Stimulated activated CD8-positive, alpha-beta memory T cell treated with anti-CD3 and anti-CD28 coated beads, Interleukin-4, amount 100 ng/mL, for 4 hours (primary cell): ENCODE results near the gene ZYX.
"Not testable (repeated sequence)": the region's sequence is repeated elsewhere in the genome, so short reads cannot be mapped to it uniquely, and the experiment has no call there.

Experiments used
- DNase-seq, 2 donors: peaks; one replicate each; pipeline ENCODE4 v3.0.0-alpha.2; 2020; ENCODE audit warnings: low read depth in 2 of 2, low spot score in 1 of 2

Gene ZYX

DNA sequence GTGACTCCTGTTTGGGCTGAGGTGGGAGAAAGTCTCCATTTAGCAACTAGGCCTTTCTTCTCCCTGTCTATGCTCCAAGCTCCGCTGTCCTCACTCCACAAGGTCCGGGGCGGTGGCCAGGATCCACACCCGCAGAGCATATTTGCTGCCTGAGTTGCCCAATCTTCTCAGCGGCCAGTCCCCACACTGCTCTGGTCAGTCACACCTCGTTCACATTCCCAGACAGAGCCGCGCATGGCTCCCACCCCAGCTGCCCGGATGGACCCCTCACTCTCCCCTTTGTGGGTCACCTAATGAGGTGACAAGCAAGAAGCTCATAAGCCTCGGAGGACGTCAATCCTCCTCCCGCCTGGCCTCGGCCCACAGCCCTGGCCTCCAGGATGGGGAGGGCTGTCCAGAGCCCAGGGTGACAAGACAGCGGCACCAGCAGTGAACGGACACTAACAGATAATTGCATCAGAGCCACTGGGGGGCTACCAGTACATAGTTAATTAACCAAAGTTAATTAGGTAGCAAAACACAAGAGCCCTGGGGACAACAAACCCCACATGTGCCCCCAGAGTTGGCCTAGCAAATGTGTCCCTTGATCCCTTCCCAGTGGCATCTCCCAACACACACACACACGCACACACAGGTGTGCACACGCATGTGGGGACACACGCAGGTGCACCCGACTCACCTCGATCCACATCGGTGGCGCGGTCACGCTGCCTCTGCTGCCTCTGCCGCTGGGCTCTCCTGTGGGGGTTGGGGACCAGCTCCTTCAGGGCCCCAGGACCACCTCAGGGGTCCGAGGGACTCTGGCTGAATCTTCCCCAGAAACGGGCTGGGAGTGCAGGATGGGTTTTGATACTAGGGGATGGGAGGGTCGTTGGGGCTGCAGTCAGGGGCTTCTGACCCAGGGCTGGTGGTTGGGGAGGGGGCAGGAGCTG is 15.7 kb downstream of the ZYX start:
- DNase-seq = no peak

DNA sequence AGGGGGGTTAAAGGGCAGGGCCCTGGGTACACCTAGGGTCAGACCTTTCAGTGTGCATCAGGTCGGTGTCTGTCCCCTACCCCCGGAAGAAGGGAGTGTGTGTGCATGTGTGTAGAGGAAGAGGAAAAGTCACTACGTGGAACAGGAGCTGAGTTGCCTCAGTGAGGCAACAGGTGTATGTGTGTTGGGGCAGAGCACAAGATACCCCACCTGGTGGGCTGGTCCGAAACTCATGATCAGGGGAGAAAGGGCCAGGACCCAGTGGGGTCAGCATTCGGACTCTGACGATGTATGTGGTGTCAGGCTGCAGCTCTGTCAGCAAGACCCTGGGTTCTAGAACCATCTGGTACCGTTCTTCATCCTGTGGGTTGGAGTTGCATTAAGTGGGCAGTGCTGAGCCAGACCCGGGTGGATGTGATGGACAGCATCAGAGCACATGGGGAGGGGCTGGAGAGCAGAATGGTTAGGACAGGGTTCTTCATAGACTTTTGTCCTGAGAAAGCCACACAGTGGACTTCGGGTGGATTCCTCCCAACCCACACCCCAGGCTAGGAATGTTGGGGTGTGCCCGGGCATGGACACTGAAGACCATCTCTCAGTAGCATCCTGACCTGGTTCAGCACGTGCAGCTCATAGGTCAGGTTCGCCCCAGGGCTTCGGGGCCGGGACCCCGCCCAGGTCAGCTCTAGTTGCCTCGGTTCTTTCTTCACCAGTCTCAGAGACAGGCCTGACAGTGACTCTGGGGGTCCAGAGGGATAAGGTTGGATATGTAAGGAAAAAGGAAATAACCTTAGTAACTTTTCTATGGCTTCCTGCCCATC is 16.8 kb downstream of the ZYX start:
- DNase-seq = no peak

DNA sequence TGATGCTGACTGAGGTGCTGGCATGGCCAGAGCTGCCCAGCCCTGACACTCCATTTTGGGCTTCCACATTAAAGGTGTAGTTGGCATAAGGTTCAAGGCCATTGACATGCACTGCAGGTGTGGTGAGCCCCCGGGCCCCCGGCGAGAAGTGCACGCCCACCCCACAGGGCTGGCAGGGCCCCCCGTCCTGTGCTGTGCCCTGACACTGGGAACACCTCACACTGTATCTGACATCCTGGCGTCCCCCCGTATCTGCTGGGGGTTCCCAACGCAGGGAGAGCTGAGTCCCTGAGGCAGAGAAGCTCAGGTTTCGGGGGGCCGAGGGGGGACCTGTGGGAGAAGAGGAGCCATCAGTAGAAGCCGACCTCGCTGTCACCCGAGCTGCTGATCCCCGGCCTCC is 17.5 kb downstream of the ZYX start:
- DNase-seq = no peak

DNA sequence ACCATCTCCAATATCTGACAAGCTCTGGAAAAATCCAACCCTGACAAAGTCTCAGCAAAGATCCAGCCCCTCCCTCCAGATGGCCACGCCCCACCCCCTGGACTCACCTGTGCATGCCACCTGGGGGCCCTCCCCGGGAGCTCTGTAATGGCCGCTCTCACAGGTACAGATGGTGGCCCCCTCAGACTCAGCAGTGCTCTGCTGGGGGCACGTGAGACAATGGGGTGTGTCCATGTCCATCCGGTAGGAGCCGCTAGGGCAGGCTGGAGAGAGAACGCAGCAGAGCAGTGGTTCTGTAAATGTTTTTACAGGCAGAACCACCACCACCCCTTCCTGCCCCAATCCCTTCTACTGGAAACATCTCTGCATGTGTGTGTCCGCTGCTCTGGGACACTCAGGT is 18.0 kb downstream of the ZYX start:
- no peak for DNase-seq

DNA sequence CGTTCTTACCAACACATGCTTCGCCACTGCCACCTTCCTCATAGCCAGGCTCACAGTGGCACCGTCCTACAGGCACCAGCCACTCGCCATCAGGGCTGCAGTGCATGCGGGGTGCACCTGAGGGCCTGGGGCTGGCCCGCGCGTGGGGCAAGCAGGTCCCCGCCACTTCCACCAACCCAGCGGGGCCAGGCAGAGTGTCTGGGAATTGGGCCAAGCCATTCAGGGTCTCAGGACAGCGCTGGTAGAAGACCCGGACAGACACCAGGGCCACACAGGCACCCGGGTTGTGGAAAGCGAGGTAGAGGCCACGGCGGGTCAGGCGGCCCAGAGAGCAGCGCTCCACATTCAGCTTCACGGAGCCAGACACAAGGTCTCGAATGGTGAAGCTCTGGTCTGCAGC is 18.5 kb downstream of the ZYX start:
- no peak for DNase-seq

DNA sequence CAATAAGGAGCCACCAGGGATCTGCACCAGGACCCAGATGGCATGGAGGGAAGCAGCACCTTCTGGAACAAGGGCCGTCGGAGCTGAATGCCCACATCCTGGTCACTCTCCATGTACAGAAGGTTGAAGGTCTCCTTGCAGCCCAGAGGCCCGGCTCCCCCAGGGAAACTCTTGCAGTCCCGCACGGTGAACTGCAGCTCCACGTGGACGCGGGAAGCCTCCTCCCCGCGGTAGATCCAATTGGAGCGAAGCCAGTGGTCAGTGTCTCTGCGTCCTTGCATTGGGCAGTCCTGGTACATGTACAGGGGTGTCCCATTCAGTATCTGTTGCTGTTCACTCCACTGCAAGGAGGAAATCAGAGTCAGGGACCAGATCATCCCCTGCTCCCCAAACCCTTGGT is 20.1 kb downstream of the ZYX start:
- DNase-seq = no peak

DNA sequence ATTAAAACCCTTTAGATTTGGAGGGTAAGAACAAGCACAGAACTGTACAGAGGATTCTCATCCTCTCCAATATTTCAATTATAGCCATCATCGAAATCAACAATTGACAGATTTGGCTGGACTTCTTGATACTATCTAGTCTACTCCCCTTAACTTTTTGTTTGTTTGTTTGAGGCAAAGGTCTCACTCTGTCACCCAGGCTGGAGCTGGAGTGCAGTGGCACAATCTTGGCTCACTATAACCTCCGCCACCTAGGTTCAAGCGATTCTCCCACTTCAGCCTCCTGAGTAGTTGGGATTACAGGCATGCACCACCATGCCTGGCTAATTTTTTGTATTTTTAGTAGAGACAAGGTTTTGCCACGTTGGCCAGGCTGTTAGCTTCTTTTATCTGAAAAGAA is 21.1 kb downstream of the ZYX start:
- not testable (repeated sequence) for DNase-seq

DNA sequence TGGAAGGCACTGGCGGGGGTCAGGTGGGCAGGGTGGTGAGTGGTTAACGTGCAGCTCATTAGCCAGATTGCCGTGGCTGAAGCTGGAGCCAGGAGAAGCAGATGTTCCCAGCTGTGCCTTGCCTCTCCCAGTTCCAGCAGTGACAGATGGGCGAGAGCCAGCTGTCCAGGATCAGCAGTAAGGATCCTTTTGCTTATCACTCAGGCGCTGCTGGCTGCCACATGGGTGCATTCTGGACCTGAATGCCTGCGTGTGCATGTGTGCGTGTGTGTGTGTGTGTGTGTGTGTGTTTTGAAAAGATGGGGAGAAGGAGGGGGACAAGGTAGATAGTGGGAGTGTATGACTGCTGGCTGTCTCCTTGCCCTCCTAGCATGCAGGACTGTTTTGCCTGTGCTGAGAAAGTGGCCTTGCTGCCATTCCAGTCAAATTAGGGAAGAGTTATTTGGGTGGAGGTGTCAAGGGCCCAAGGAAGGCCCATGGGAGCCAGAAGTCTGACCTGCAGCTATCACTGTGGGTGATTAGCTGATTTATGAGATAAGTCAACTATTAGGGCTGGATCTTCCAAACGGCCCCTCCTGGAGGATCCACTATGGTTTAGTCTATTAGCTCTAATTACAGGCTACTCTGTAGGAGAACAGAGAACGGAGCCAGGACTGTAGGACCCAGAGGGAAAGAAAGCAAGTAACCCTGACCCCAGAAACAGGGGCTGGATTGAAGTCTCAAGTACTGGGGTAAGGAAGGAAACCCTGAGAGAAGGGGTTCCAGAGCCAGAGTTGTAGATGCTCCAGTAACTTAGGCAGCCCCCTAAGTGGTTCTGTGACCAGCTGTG is 24.2 kb downstream of the ZYX start:
- no peak for DNase-seq

DNA sequence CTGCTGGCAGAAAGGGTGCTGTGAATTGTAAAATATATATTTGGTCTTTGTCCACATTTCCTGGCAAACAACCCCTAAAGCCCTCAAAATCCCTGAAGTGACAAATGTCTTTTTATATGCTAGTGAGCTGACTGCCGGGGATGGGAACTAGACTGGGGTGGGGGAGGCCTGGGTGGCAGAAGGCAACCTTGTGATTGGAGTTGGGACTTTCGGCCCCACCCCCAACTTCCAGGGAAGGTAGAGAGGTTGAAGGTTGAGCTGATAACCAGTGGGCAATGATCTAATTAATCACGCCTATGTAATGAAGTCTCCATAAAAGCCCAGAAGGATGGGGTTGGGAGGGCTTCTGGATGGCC is 24.8 kb downstream of the ZYX start:
- DNase-seq = no peak

DNA sequence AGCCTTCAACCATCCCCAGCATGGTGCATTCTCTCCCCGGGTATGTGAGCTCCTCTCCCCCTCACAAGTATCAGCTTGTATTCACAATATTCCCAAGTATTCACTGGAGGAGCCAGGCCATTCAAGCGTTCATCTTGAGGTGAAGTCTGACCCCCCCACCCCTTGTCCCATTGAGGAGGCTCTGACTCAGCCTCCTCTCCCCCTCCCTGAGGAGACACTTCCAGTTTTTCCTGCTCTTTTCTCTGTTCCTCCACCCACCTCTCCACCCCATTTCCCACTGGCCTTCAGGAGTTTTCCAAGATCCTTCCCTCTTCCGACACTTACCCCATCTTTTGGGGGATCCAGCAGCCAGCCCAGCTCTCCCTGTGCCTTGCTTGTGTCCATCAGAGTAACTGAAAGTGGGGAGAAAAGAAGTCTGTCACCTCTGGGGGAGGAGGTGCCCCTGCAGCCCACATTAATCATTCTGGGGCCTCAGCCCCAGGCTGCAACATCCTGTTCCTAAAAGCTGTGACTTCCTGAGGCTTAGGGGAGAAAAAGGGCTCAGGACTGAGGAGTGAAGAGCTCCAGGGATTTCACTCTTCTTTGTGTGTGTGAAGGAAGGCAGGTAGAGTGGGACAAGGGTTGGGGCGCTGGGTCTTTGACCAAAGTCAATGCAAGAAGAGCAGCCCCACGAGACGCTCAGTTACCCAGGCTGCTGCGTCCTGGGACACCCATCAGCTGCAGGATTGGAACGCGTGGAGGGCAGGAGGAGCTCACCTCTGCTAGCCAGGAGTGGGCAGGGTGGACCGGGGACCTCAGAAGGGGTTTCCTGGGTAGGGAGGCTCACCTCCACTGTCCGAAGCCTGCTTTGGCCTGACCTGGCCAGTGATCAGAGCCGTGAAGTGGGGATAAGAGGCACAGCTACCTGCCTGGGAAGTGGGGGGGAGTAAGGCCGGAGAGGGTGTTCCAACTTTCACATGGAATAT is 26.4 kb downstream of the ZYX start:
- DNase-seq = no peak

DNA sequence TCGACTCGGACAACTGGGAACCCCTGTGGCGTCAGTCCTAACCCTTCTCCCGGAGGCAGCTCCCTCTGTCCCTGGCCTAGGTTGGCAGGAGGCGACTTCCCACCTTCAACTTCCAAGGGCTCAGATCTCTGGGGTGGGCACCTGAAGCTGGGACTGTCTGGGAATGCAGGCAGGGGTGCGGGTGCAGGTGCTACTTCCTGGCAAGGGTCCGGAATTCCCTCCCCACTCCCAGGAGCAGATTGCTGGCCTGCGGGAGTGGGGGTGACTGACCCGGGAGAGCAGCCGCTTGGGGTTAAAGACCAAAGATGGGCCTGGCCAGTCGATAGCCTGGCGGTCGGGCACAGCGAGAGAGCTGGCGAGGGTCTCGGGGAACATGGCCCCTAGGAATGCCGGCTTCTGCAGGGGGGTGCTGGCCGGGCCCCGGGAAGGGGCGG is 27.1 kb downstream of the ZYX start:
- no peak for DNase-seq

DNA sequence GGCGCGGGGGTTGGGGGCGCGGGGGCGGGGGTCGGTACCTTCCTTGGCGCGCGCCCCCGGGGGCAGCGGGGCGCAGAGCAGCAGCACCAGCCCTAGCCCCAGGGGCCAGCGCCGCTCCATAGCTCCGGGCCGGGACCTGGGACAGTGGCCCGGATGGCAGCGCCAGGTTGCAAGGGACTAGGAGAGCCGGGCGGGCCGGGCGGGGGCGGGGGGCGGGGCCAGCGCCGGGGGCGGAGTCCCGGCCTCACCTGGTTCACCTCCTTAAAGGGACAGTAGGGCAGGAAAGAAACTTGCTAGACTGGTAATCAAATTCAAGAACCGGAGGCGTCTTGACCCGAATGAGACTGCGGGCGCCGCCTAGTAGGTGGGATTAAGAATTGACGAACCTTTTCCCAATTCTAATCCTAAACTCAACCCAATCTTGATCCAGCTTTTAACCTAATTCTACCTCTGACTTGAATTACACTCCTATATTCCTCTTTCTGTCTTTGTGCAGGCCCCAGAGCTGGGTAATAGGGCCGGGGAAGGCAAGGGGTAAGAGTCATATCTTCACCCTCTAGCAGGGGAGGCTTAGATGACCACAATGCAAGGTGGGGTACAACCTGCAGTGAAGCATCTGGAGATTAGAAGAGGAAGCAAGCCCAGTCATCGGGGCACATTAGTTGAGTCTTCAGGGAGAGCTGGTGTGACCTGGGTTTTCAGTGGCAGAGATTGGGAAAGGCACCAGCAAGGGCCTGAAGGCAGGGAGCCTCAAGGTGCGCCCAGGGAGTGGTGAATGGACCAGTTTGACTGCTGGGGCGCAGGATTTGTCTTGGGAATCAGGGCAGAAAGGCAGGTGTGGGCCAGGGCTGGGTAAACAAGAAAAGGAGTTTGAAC is 27.8 kb downstream of the ZYX start, which contains the start of gene EPHA1:
EPHA1 (minus strand) TSS at position 171 of the 876 bp plus-strand sequence; CDS start at position 120, 51 bp downstream.
- peak in 1 of 2 donors; percentile 20 for DNase-seq

DNA sequence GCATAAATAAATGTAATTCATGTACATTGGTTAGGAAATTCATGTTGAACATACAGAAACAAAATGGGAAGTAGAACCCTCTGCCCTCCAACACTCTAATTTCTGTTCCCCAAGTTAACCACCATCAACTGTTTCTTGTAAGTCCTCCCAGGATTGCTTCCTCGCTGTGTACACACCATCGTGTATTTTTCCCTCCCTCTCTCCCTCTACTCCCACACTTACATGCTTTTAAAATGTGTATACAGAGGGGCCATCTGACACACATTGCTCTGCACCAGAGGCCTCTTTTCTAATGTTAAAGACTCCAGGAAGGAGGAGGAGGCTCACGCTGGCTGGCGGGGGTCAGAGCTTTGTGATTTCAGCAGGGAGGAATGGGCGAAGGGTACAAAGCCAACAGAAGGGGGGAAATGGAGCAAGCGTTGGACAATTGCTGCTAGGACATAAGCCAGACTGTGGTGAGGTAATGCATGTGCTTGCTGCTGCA is 29.4 kb downstream of the ZYX start:
- DNase-seq = no peak

DNA sequence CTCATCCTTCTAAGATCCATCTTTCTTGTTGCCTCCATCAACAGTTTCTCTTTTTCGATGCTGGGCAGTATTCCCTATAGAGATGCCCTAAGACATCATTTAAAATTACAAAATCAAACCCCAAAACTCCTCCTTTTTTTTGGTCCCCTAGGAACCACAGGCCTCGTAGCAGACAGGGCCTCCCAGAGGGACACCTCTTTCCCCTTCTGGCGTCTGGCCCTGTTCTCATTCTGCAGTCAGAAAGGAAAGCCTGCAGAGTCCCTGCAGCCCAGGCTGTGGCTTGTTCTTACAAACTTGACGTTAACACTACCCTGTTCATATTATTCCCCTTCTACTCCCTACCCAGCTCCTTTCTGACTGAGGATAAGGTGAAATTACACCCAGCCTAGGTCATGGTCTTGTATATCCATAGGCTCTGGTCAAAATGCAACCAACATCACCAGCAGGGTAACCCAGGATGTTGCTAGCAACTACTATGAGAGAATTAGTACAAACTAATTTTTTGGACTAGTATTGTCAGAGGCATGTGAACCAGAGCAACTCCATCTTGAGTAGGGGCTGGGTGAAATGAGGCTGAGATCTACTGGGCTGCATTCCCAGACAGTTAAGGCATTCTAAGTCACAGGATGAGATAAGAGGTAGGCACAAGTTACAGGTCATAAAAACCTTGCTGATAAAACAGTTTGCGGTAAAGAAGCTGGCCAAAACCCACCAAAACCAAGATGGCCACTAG is 31.0 kb downstream of the ZYX start:
- DNase-seq = no peak

DNA sequence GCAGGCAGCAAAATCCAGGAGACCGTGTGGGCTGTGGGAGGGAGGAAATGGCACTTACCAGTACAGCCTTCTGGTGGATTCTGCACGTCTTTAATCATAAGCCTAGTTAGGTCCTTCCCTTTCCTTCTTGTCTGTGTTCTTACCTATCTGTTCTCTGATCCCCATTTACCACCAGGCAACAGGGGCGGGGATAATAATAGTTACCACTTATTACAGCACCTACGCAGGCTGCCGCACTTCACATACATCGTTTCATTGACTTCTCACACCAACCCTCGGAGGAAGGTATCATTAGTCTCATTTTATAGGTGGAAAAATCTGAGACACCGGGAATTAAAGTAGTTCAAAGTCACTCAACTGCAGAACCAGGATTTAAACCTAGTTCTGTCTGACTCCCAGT is 32.0 kb downstream of the ZYX start:
- DNase-seq = no peak

DNA sequence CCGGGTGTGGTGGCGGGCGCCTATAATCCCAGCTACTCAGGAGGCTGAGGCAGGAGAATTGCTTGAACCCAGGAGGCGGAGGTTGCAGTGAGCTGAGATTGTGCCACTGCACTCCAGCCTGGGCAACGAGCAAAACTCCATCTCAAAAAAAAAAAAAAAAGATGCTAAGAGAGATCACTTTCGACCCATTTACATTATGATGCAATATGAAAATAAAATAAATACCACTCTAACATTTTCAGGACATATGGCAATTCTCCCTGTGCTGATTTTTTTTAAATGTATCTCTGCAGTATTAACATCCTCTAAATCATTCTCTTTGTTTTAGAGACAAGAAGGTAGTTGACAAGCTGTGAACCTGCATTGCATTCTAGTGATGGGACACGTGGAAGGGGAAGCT is 34.1 kb downstream of the ZYX start:
- not testable (repeated sequence) for DNase-seq

DNA sequence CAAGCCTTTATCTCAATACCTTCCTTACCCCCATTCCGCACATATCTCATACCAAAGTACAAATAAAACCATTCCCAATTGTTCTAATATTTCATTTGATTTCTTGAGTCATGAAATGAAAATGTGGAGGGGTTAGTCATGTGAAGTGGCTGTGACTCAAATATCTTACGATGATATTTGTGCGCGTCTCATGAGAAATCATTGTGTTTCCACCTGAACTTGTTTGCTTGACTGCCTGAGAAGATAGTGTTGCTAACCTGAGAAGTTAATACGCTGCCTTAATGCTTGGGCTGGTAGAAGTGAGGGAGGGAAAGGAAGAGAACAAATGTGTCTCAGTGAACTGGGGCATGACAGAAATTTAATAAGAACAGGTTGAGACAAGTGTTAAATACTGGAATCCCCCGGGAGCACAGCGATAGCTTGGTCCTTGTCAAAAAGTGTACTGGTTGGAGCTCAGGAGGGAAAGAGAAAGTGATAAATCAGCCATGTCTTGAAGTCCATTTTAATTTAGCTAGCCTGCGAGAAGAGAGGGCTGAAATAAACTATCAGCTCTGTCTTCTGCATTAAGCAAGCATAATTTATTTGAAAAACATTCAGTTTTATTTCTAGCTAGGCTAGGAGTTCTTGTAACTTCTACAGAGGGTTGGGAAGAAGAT is 34.7 kb downstream of the ZYX start:
- DNase-seq = no peak
